Liver (tissue), 9 donors: ENCODE measurements around the gene RSPO4. TPM values are rescaled to one million over a fixed set of nuclear protein-coding genes. Genes with fewer than 3 reads are reported as not detected.

Experiments used
- DNase-seq: peaks from one replicate; pipeline ENCODE4 v3.0.0-alpha.2; 2017; ENCODE audit warnings: low spot score
- H3K27ac ChIP-seq, 2 donors: one replicate each; pipeline ENCODE4 v1.7.0; 2013; ENCODE audit warnings: inconsistent platforms in 2 of 2, low read length in 2 of 2, control low read depth in 1 of 2, low read depth in 1 of 2, mild to moderate bottlenecking in 1 of 2
- H3K27me3 ChIP-seq, 4 donors: one replicate each; pipeline versions ENCODE4 v1.6.1 to v1.7.0; 2013; ENCODE audit warnings: low read length in 3 of 4, inconsistent platforms in 1 of 4, mild to moderate bottlenecking in 1 of 4, moderate library complexity in 1 of 4; ENCODE audit not compliant: control insufficient read depth in 4 of 4, insufficient read depth in 4 of 4
- H3K36me3 ChIP-seq, 4 donors: one replicate each; pipeline versions ENCODE4 v1.6.1 to v1.7.0; 2013; ENCODE audit warnings: low read length in 3 of 4, mild to moderate bottlenecking in 3 of 4, low read depth in 1 of 4, moderate library complexity in 1 of 4; ENCODE audit not compliant: control insufficient read depth in 4 of 4, insufficient read depth in 3 of 4
- H3K4me1 ChIP-seq, 4 donors: one replicate each; pipeline versions ENCODE4 v1.6.1 to v1.7.0; 2013; ENCODE audit warnings: low read length in 3 of 4, mild to moderate bottlenecking in 3 of 4, moderate library complexity in 1 of 4; ENCODE audit not compliant: control insufficient read depth in 4 of 4, insufficient read depth in 4 of 4
- H3K4me3 ChIP-seq, 3 donors: one replicate each; pipeline versions ENCODE4 v1.6.1 to v1.7.0; 2013; ENCODE audit warnings: low read length in 3 of 3, control low read depth in 1 of 3, low read depth in 1 of 3, mild to moderate bottlenecking in 1 of 3
- H3K9ac ChIP-seq, 2 donors: one replicate each; pipeline ENCODE4 v1.7.0; 2013; ENCODE audit warnings: low read length in 2 of 2, mild to moderate bottlenecking in 2 of 2, moderate library complexity in 2 of 2, control low read depth in 1 of 2, low read depth in 1 of 2
- H3K9me3 ChIP-seq, 4 donors: one replicate each; pipeline versions ENCODE4 v1.6.1 to v1.7.0; 2013; ENCODE audit warnings: low read length in 3 of 4; ENCODE audit not compliant: control insufficient read depth in 4 of 4
- CTCF ChIP-seq: fragments of 150-350 bp; IDR thresholded peaks from 2 replicates; pipeline ENCODE4 v1.5.1; 2017; ENCODE audit warnings: improper control_type of control experiment, low read depth, low read length; ENCODE audit not compliant: missing input control
- EGR1 ChIP-seq, 2 donors: IDR thresholded peaks; 2 replicates each; pipeline ENCODE4 v1.6.1; 2016 to 2018; ENCODE audit warnings: antibody characterized with exemption in 2 of 2, low read depth in 2 of 2
- FOXA1 ChIP-seq: IDR thresholded peaks from 2 replicates; pipeline ENCODE4 v1.6.1; 2016; ENCODE audit warnings: antibody characterized with exemption
- FOXA2 ChIP-seq: IDR thresholded peaks from 2 replicates; pipeline ENCODE4 v1.6.1; 2016; ENCODE audit warnings: antibody characterized with exemption
- GABPA ChIP-seq, 2 donors: IDR thresholded peaks in 1 of 2; conservative IDR thresholded peaks in 1 of 2; 2 replicates each; pipeline ENCODE4 v1.6.1; 2016; ENCODE audit warnings: antibody characterized with exemption in 2 of 2, mild to moderate bottlenecking in 1 of 2, moderate library complexity in 1 of 2
- HNF4A ChIP-seq, 2 donors: conservative IDR thresholded peaks; 2 replicates each; pipeline ENCODE4 v1.6.1; 2016; ENCODE audit warnings: antibody characterized with exemption in 2 of 2, mild to moderate bottlenecking in 2 of 2
- HNF4G ChIP-seq: IDR thresholded peaks from 2 replicates; pipeline ENCODE4 v1.6.1; 2016; ENCODE audit warnings: antibody characterized with exemption
- JUND ChIP-seq, 2 donors: IDR thresholded peaks; 2 replicates each; pipeline ENCODE4 v1.6.1; 2016; ENCODE audit warnings: antibody characterized with exemption in 2 of 2
- NR2F2 ChIP-seq: IDR thresholded peaks from 2 replicates; pipeline ENCODE4 v1.6.1; 2016; ENCODE audit warnings: antibody characterized with exemption
- RAD21 ChIP-seq, 2 donors: IDR thresholded peaks; 2 replicates each; pipeline ENCODE4 v1.6.1; 2016; ENCODE audit warnings: antibody characterized with exemption in 2 of 2, mild to moderate bottlenecking in 2 of 2
- RXRA ChIP-seq, 2 donors: IDR thresholded peaks; 2 replicates each; pipeline ENCODE4 v1.6.1; 2017 to 2018; ENCODE audit warnings: antibody characterized with exemption in 2 of 2, mild to moderate bottlenecking in 1 of 2
- SP1 ChIP-seq: IDR thresholded peaks from 2 replicates; pipeline ENCODE4 v1.6.1; 2018; ENCODE audit warnings: antibody characterized with exemption, mild to moderate bottlenecking
- TAF1 ChIP-seq: conservative IDR thresholded peaks from 2 replicates; pipeline ENCODE4 v1.6.1; 2016; ENCODE audit warnings: antibody characterized with exemption, mild to moderate bottlenecking
- YY1 ChIP-seq: IDR thresholded peaks from 2 replicates; pipeline ENCODE4 v1.6.1; 2016; ENCODE audit warnings: antibody characterized with exemption, mild to moderate bottlenecking
- ZBTB33 ChIP-seq: IDR thresholded peaks from 2 replicates; pipeline ENCODE4 v1.6.1; 2016; ENCODE audit warnings: antibody characterized with exemption
- WGBS: extraction: QIAGEN DNeasy Blood & Tissue Kit; methylation state at CpG from one replicate; pipeline ENCODE4 v1.1.7; 2013; 5-methylcytosine and 5-hydroxymethylcytosine counted together
- polyA plus RNA-seq, 2 donors: library from polyadenylated mRNA; stranded (reverse) in 1 of 2; unstranded in 1 of 2; fragments of 200-250 nt in 1 of 2; fragments of >200 nt in 1 of 2; fragmentation: Nextera tagmentation in 1 of 2; extraction: Ambion mirVana in 1 of 2; gene quantifications; one replicate each; pipeline versions ENCODE4 v1.2.1 to v1.2.3, GENCODE V29; 2013 to 2015
- total RNA-seq, 2 donors: library from RNA; depleted of rRNA; stranded (reverse); fragments of >200 nt; gene quantifications; one replicate each; pipeline ENCODE4 v1.2.3, GENCODE V29; 2014
- TF ChIP-seq, protein P1 (sequence below): IDR thresholded peaks from 2 replicates; pipeline ENCODE4 v1.6.1; 2016; ENCODE audit warnings: antibody characterized with exemption
- TF ChIP-seq, protein P2 (sequence below): IDR thresholded peaks from 2 replicates; pipeline ENCODE4 v1.6.1; 2016; ENCODE audit warnings: antibody characterized with exemption
- TF ChIP-seq, protein P3 (sequence below): IDR thresholded peaks from 2 replicates; pipeline ENCODE4 v1.6.1; 2016; ENCODE audit warnings: antibody characterized with exemption, mild to moderate bottlenecking
- donor health status: healthy.
- donor health status: healthy.
- donor health status: healthy.
- donor health status: healthy.
- donor health status: healthy.

The RSPO4 gene
- total and polyA plus RNA-seq, 4 donors, result not detected

DNA sequence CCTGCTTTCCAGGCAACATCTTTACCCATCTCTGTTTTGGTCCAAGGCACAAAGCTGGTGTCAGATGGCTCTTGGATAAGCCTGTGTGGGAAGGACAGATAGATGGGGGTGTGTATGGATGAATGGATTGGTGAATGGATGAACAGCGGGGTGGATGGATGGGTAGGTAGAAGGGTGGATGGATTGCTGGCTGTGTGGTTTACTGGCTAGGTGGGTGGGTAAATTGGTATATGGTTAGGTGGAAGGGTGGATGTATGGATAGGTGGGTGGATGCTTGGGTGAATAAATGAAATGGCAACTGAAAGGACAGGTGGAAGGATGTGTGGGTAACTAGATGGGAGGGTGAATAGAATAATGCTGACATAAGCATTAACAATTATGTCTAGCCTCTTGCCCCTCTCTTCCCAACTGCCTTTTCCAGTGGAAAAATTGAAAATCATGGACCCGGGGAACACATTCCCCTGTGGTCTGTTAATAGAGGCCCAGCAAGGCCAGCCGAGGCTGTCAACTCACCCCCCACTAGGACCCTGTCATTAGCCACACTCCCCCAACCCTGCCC lies 43.8 kb upstream of the RSPO4 start:
- DNase-seq, result no peak
- Histone ChIP-seq H3K27me3 (no peaks in the 10 kb centered on the region), H3K9me3 (peaks cover 0 to 3% (median 0%) of the 10 kb centered on the region in 4 donors), H3K27ac (no peak overlapping the region), H3K36me3 (no peaks in the 10 kb centered on the region), H3K9ac (no peak overlapping the region), H3K4me1 (no peaks in the 10 kb centered on the region), H3K4me3 (no peak overlapping the region)
- WGBS, result 97% methylated on average over 3 of the region's 3 CpGs
- TF ChIP-seq RAD21 (IDR thresholded peaks at IDR 0.05) (no peak), GABPA (IDR thresholded peaks at IDR 0.05 in 1 of 2, conservative IDR thresholded peaks at IDR 0.05 in 1 of 2) (no peak), CTCF (no peak), SP1 (no peak), EGR1 (IDR thresholded peaks at IDR 0.05; ENCODE audit: low read depth in 2 of 2) (no peak), FOXA2 (no peak), NR2F2 (no peak), FOXA1 (no peak), HNF4G (no peak), RXRA (IDR thresholded peaks at IDR 0.05) (no peak), JUND (IDR thresholded peaks at IDR 0.05) (no peak)
- TF ChIP-seq, protein P1, sequence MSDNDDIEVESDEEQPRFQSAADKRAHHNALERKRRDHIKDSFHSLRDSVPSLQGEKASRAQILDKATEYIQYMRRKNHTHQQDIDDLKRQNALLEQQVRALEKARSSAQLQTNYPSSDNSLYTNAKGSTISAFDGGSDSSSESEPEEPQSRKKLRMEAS, result no peak
- TF ChIP-seq, protein P2, sequence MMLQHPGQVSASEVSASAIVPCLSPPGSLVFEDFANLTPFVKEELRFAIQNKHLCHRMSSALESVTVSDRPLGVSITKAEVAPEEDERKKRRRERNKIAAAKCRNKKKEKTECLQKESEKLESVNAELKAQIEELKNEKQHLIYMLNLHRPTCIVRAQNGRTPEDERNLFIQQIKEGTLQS, result no peak

- H3K9me3 ChIP-seq, result no peaks in the 10 kb centered on the region
- no peak overlapping the region for H3K27ac ChIP-seq
- no peak overlapping the region for H3K9ac ChIP-seq
- no peak overlapping the region for H3K4me3 ChIP-seq
- H3K36me3 ChIP-seq, result no peaks in the 10 kb centered on the region
- no peaks in the 10 kb centered on the region for H3K4me1 ChIP-seq
- 74% methylated on average over 7 of the region's 7 CpGs for WGBS
- no peaks in the 10 kb centered on the region for H3K27me3 ChIP-seq
- no peak for DNase-seq
- TF ChIP-seq, protein P1, result no peak
- TF ChIP-seq CTCF, result no peak
- TF ChIP-seq YY1, result no peak
- no peak for TF ChIP-seq JUND (IDR thresholded peaks at IDR 0.05)
- no peak for TF ChIP-seq FOXA2
- TF ChIP-seq, protein P3, sequence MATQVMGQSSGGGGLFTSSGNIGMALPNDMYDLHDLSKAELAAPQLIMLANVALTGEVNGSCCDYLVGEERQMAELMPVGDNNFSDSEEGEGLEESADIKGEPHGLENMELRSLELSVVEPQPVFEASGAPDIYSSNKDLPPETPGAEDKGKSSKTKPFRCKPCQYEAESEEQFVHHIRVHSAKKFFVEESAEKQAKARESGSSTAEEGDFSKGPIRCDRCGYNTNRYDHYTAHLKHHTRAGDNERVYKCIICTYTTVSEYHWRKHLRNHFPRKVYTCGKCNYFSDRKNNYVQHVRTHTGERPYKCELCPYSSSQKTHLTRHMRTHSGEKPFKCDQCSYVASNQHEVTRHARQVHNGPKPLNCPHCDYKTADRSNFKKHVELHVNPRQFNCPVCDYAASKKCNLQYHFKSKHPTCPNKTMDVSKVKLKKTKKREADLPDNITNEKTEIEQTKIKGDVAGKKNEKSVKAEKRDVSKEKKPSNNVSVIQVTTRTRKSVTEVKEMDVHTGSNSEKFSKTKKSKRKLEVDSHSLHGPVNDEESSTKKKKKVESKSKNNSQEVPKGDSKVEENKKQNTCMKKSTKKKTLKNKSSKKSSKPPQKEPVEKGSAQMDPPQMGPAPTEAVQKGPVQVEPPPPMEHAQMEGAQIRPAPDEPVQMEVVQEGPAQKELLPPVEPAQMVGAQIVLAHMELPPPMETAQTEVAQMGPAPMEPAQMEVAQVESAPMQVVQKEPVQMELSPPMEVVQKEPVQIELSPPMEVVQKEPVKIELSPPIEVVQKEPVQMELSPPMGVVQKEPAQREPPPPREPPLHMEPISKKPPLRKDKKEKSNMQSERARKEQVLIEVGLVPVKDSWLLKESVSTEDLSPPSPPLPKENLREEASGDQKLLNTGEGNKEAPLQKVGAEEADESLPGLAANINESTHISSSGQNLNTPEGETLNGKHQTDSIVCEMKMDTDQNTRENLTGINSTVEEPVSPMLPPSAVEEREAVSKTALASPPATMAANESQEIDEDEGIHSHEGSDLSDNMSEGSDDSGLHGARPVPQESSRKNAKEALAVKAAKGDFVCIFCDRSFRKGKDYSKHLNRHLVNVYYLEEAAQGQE, result no peak
- TF ChIP-seq GABPA (IDR thresholded peaks at IDR 0.05 in 1 of 2, conservative IDR thresholded peaks at IDR 0.05 in 1 of 2), result no peak
- no peak for TF ChIP-seq ZBTB33
- TF ChIP-seq EGR1 (IDR thresholded peaks at IDR 0.05; ENCODE audit: low read depth in 2 of 2), result no peak
- TF ChIP-seq TAF1, result no peak
- no peak for TF ChIP-seq HNF4G
- TF ChIP-seq, protein P2, result no peak
- TF ChIP-seq NR2F2, result no peak
- TF ChIP-seq RAD21 (IDR thresholded peaks at IDR 0.05), result no peak
- TF ChIP-seq RXRA (IDR thresholded peaks at IDR 0.05), result no peak
- no peak for TF ChIP-seq HNF4A (conservative IDR thresholded peaks at IDR 0.05)
- TF ChIP-seq FOXA1, result no peak
Measured at GRCh38 chr20:1041845-1042390, 39.8 kb upstream of the RSPO4 start.
